Embryonic facial prominence (tissue), 1 donor: ENCODE data around the gene POFUT2.

Source experiments
- DNase-seq: peaks from one replicate; pipeline ENCODE4 v3.0.0-alpha.2; 2016; ENCODE audit errors: extremely low spot score

Gene POFUT2

GRCh38 chr21:45287438-45288391 is at the start of gene POFUT2:
Gene POFUT2, minus strand, starts transcription at chr21:45287895. Its CDS starts 24 bp downstream, at chr21:45287871.
- peak; percentile 84 for DNase-seq

GRCh38 chr21:45336870-45337269 is 49.2 kb upstream of the POFUT2 start:
- DNase-seq, result no peak

GRCh38 chr21:45336535-45336810 is 48.8 kb upstream of the POFUT2 start:
- DNase-seq, result no peak

GRCh38 chr21:45335761-45336534 is 48.3 kb upstream of the POFUT2 start:
- DNase-seq, result no peak

DNA sequence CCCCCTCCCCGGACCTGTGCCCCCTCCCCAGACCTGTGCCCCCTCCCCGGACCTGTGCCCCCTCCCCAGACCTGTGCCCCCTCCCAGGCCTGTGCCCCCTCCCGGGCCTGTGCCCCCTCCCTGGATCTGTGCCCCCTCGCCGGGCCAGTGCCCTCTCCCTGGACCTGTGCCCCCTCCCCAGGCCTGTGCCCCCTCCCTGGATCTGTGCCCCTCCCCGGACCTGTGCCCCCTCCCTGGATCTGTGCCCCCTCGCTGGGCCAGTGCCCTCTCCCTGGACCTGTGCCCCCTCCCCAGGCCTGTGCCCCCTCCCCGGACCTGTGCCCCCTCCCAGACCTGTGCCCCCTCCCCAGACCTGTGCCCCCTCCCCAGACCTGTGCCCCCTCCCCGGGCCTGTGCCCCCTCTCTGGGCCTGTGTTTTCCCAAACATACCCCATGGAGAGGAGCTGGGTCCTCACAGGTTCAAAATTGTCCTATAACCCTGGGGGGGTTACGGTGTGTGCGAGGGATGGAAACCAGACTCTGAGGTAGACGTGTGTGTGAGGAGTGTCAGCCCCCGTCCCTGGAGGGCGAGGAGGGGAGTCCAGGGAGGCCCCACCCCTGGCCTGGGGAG is 47.6 kb upstream of the POFUT2 start:
- DNase-seq, result no peak

GRCh38 chr21:45334591-45335081 is 46.9 kb upstream of the POFUT2 start:
- no peak for DNase-seq

GRCh38 chr21:45334134-45334533 is 46.4 kb upstream of the POFUT2 start:
- no peak for DNase-seq

DNA sequence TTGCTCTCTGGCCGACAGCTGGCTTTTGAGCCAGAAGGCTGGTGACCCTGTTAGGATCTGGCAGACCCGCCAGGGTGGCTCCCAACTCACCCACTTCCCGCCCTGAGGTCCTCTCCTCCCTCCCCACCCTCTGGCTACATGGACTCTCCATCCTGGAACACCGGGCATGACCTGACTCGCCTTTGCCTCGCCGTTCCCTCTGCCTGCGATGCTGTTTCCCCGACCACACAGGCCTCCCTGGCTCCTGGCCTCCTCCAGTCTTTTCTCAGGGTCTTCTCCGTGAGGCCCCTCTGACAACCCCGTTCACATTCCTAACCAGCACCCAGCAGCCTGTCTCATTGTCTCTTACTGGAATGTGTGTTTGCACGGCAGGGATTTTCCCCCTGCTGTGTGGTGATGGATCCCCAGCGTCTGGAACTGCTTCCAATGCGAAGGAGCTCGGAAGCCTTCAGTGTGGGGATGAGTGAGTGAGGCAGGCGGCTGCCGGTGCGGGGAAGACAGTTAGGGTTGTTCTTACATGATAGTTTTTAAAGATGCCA is 46.0 kb upstream of the POFUT2 start:
- no peak for DNase-seq

DNA sequence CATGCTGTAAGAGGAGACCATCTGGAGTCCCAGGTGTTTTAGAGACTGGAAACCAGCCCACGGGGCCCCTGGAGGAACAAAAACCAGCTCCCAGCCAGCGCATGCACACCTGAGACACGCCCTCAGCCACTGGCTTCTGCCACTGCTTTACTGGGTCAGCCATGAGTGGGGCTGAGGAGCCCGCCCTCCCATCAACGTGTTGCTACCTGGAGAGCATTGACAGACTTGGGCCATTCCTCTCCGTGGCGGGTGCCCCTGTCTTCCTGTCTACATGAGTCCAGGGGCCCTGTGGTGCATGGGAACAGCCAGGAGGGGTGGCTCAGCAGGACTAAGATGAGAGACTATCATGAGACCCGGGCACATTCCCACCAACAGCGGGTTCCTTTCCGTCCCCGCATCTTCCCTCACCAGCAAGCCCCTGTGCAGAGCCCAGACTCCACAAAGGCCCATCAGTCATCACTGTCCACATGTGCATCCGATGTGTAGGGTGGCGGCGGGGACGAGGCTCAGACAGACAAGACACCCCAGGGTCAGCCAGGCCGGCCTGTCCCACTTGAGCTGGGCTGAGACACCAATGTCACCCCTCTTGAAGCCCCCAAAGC is 45.4 kb upstream of the POFUT2 start:
- no peak for DNase-seq

DNA sequence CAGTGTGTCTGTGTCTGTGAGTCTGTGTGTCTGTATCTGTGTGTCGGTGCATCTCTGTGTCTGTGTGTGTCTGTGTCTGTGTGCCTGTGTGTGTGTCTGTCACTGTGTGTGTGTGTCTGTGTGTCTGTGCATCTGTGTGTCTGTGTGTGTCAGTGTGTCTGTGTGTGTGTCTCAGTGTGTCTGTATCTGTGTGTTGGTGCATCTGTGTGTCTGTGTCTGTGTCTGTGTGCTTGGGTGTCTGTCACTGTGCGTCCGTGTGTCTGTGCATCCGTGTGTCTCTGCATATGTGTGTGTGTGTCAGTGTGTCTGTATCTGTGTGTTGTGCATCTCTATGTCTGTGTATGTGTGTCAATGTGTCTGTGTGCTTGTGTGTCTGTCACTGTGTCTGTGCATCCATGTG is 44.7 kb upstream of the POFUT2 start:
- no peak for DNase-seq

GRCh38 chr21:45331531-45332147 is 43.9 kb upstream of the POFUT2 start:
- no peak for DNase-seq

DNA sequence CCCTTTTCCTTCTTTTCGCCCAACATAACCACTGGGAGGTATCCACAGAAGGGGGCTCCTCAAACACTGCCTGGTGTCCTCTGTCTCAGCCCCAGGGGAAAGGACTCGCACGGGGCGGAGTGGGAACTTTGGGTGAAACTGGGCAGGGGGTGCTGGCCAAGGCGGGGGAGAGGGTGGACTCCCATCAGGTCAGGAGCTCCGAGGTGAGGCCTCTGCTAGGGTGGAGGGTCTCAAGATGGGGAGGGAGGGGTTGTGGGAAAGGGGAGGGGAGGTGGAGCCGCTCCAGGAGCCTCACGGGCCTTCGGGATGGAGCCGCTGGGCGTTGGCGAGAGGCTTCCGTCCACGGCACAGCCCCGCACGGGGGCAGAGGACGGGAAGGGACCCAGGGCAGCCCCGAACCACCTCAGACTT is 43.2 kb upstream of the POFUT2 start:
- no peak for DNase-seq

DNA sequence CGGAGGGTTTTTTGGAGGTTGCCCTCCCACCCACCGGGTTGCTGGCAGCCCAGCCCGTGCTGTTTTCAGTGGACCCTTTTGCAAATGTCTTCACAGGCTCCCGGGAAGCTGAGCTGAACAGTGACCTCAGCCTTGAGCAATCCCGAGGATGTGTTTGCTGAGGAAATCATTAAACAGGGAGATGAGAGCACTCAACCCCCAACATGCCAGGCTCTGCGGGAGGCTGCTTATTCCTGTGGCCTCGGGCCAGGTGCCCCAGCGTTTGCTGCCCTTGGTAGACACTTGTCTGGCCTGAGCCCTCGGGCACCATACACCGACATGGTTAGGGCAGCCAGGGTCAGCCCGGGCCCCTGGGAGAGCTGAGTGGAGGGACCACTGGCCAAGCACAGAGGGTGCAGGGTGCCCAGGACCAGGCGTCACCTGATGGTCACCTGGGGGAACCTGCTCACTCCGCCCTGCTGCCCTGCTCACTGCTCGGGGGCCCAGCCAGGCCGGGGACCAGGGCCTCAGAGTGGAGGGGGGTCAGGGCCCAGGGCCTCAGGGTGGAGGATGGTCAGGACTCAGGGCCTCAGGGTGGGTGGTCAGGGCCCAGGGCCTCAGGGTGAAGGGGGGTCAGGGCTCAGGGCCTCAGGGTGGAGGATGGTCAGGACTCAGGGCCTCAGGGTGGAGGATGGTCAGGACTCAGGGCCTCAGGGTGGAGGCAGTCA is 42.5 kb upstream of the POFUT2 start:
- no peak for DNase-seq

- DNase-seq, result no peak
Observed at GRCh38 chr21:45329261-45330074, 41.8 kb upstream of the POFUT2 start.

- no peak for DNase-seq
Observed at GRCh38 chr21:45328198-45329091, 40.8 kb upstream of the POFUT2 start.

GRCh38 chr21:45327441-45328197 is 39.9 kb upstream of the POFUT2 start:
- DNase-seq, result no peak

DNA sequence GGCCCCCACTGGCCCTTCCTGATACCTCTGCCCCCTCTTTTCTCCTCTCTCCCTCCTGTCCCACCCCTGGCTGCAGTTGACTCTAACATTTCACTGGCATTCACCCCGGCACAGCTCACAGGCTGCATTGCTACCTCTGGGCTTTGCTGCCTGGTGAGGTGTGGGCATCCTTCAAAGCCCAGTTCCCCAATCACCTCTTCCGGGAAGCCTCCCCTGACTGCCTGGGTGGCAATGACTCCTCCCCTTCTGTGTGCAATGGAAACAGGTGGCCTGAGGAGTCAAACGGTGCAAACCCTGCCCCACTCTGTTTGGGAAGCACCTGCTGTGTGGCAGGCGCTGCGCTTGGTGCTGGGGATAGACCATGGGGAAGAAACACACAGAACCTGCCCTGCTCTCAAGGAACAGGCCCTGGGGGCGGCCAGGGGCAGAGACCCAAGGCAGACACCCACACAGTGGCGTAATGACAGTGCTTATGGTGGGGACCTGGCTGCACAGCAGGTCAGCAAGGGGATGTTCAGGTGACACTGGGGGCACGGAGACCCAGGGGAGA is 39.3 kb upstream of the POFUT2 start:
- no peak for DNase-seq
